ENCODE results near the gene RNF44. TPM values are rescaled to one million over a fixed set of nuclear protein-coding genes. Genes with fewer than 3 reads are reported as not detected.
A peak's percentile ranks its signal among the peaks of the same experiment; 100 is the strongest.

RNF44 gene
- total RNA-seq, 1 experiment from 2014 or later: 67.4 TPM

GRCh38 chr5:176534640-176535039 lies 2.6 kb downstream of the RNF44 start:
- H3K27me3 ChIP-seq (ENCODE audit: control insufficient read depth, insufficient read depth, low read length): no peaks in the 10 kb centered on the region
- DNase-seq: no peak
- H3K36me3 ChIP-seq (replicated peaks; ENCODE audit: control insufficient read depth, insufficient read depth, low read length): peaks cover 20% of the 10 kb centered on the region
- H3K4me3 ChIP-seq (ENCODE audit: insufficient read depth, low read depth, low read length): no peak overlapping the region

DNA sequence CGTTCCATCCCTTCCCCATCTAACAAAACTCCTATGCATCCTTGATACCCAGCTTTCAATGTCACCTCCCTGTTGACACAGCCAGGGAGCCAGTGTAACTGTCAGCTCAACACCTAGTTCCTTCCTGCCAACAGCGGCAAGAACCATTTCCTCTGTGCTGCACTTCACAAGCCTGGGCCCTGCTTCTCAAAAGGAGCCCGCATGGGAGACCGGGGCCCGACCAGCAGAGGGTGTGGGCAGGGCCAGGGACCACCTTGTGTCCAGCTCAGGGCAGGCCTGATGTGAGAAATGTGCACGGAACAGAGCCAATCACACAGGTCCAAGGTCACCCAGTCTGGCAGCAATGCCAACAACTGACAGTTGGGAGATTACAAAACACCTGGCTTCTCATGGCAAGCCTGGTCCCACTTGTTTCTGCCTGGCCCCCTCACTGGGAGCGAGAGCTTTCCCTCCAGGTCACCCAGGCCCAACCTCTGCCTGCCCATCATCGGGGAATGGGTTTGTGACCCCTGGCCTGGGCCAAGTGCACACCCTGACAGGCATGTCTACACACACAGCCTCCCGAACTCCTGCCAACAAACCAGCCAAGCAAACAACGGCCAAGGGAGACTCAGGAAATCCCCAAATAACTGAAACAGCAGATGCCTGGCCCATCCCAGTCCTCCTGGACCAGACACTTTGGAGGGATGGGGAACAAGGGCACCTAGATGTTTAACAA lies 3.1 kb downstream of the RNF44 start:
- peak; percentile 67 for DNase-seq
- Histone ChIP-seq H3K27me3 (ENCODE audit: control insufficient read depth, insufficient read depth, low read length) (no peaks in the 10 kb centered on the region), H3K36me3 (replicated peaks; ENCODE audit: control insufficient read depth, insufficient read depth, low read length) (peaks cover 25% of the 10 kb centered on the region), H3K4me3 (ENCODE audit: insufficient read depth, low read depth, low read length) (no peak overlapping the region)

- peak; percentile 51 for DNase-seq
- Histone ChIP-seq H3K27me3 (ENCODE audit: control insufficient read depth, insufficient read depth, low read length) (no peaks in the 10 kb centered on the region), H3K4me3 (ENCODE audit: insufficient read depth, low read depth, low read length) (no peak overlapping the region), H3K36me3 (replicated peaks; ENCODE audit: control insufficient read depth, insufficient read depth, low read length) (peaks cover 28% of the 10 kb centered on the region)
These were observed 3.8 kb downstream of the RNF44 start for GRCh38 chr5:176533390-176533789.

- H3K4me3 ChIP-seq (ENCODE audit: insufficient read depth, low read depth, low read length): no peak overlapping the region
- DNase-seq: peak; percentile 60
- H3K36me3 ChIP-seq (replicated peaks; ENCODE audit: control insufficient read depth, insufficient read depth, low read length): peaks cover 29% of the 10 kb centered on the region
- no peaks in the 10 kb centered on the region for H3K27me3 ChIP-seq (ENCODE audit: control insufficient read depth, insufficient read depth, low read length)
These were observed 4.4 kb downstream of the RNF44 start for GRCh38 chr5:176532795-176533194.

DNA sequence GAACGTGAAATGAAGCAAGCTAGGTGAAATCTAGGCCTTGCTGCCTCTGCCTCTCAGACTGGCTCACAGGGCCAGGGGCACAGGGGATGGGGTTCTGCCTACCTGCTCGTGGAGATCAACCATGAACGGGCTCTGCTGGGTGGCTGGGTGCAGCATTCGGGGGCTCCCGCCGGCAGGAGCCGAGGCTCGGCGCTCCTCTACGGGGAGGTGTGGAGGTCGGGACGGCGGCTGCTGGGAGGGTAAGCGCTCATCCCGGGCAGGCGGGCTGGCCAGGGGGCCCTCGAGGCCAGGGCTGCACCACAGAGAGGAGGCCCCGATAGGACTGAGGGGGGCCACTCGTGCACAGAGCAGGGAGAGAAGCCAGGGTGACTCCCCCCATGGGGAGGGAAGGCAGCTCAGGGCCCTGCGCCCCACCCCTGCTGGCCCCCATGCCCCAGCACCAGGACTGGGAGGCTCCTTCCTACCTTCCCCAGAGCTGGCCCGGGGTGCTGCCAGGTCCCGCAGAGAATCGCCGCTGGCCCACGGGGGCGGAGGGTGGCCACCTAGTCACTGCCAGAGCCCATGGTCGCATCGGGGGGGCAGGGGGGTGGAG lies 5.2 kb downstream of the RNF44 start:
- no peak overlapping the region for H3K4me3 ChIP-seq (ENCODE audit: insufficient read depth, low read depth, low read length)
- peak; percentile 58 for DNase-seq
- H3K36me3 ChIP-seq (replicated peaks; ENCODE audit: control insufficient read depth, insufficient read depth, low read length): peaks cover 29% of the 10 kb centered on the region
- H3K27me3 ChIP-seq (ENCODE audit: control insufficient read depth, insufficient read depth, low read length): no peaks in the 10 kb centered on the region

GRCh38 chr5:176530983-176531901 lies 6.0 kb downstream of the RNF44 start:
- DNase-seq: peak; percentile 56
- H3K4me3 ChIP-seq (ENCODE audit: insufficient read depth, low read depth, low read length): no peak overlapping the region
- no peaks in the 10 kb centered on the region for H3K27me3 ChIP-seq (ENCODE audit: control insufficient read depth, insufficient read depth, low read length)
- peaks cover 29% of the 10 kb centered on the region for H3K36me3 ChIP-seq (replicated peaks; ENCODE audit: control insufficient read depth, insufficient read depth, low read length)

GRCh38 chr5:176530393-176530982 lies 6.7 kb downstream of the RNF44 start:
- Histone ChIP-seq H3K27me3 (ENCODE audit: control insufficient read depth, insufficient read depth, low read length) (no peaks in the 10 kb centered on the region), H3K36me3 (replicated peaks; ENCODE audit: control insufficient read depth, insufficient read depth, low read length) (peaks cover 29% of the 10 kb centered on the region), H3K4me3 (ENCODE audit: insufficient read depth, low read depth, low read length) (no peak overlapping the region)
- peak; percentile 59 for DNase-seq

DNA sequence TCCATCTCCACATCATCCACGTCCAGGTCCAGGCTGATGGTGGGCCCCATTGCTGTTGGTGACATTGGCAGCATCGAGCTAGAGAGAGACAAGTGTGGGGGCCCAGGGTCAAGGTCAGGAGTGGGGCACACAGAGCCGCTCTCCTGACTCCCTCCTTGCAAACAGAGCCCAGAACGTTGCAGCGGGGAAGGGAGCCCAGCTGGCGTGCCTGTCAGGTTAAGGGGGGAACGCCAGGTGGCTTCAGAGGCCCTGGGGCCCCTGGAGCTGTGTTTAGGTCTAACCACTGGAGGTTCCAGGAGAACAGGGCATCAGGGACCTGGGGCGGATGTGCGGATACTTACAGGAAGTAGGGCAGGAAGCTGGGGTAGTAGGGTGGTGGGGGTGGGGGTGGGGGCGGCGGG lies 7.5 kb downstream of the RNF44 start:
- DNase-seq: peak; percentile 44
- H3K4me3 ChIP-seq (ENCODE audit: insufficient read depth, low read depth, low read length): no peak overlapping the region
- peaks cover 23% of the 10 kb centered on the region for H3K36me3 ChIP-seq (replicated peaks; ENCODE audit: control insufficient read depth, insufficient read depth, low read length)
- no peaks in the 10 kb centered on the region for H3K27me3 ChIP-seq (ENCODE audit: control insufficient read depth, insufficient read depth, low read length)

DNA sequence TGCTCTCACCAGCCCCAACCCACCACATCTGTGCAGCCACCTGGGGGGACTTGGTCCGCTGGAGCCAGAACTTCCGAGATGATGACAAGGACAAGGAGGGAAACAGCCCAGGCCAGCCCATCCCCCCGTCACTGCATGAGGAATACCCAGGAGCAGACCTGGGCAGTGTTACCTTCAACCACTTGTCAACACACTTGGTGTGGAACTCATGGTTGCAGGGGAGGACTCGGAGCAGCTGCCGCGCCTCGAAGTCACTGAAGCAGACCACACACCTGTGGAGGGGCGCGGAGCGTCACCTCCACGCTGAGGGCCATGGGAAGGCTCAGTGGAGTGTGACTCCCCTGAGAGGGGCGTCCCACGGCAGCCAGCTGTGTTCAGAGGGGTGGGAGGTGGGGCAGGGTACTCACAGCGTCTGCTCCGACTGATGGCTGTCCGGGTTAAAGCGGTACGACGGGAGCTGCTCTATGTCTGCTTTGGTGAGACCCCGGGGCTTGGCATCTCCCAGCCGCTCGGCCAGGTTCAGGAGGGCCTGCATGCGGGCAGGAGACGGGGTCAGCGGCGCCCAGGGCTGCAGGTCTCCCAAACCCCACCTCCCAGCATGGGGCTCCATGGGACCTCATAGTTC lies 8.0 kb downstream of the RNF44 start:
- Histone ChIP-seq H3K27me3 (ENCODE audit: control insufficient read depth, insufficient read depth, low read length) (no peaks in the 10 kb centered on the region), H3K4me3 (ENCODE audit: insufficient read depth, low read depth, low read length) (no peak overlapping the region), H3K36me3 (replicated peaks; ENCODE audit: control insufficient read depth, insufficient read depth, low read length) (peaks cover 21% of the 10 kb centered on the region)
- DNase-seq: peak; percentile 64

DNA sequence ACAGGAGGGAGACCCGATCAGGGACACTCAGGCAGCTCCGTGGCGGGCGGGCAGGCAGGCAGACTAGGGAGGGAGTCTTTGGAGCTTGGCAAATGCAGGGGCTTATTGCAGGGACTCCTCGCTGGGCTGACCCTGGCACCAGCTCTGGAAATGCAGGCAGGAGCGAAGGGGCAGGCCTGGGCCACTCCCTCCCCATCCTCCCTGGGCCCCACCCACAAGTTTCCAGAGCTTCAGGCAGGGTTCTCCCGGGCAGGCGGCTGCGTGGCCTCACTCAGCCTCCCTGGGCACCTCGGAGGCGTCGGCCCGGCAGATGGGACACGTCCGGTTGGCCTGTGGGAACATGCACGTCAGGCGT lies 8.5 kb downstream of the RNF44 start:
- H3K36me3 ChIP-seq (replicated peaks; ENCODE audit: control insufficient read depth, insufficient read depth, low read length): peaks cover 20% of the 10 kb centered on the region
- H3K4me3 ChIP-seq (ENCODE audit: insufficient read depth, low read depth, low read length): no peak overlapping the region
- no peak for DNase-seq
- no peaks in the 10 kb centered on the region for H3K27me3 ChIP-seq (ENCODE audit: control insufficient read depth, insufficient read depth, low read length)

GRCh38 chr5:176528301-176528700 lies 8.9 kb downstream of the RNF44 start:
- no peak overlapping the region for H3K4me3 ChIP-seq (ENCODE audit: insufficient read depth, low read depth, low read length)
- peak; percentile 54 for DNase-seq
- peaks cover 18% of the 10 kb centered on the region for H3K36me3 ChIP-seq (replicated peaks; ENCODE audit: control insufficient read depth, insufficient read depth, low read length)
- H3K27me3 ChIP-seq (ENCODE audit: control insufficient read depth, insufficient read depth, low read length): no peaks in the 10 kb centered on the region

DNA sequence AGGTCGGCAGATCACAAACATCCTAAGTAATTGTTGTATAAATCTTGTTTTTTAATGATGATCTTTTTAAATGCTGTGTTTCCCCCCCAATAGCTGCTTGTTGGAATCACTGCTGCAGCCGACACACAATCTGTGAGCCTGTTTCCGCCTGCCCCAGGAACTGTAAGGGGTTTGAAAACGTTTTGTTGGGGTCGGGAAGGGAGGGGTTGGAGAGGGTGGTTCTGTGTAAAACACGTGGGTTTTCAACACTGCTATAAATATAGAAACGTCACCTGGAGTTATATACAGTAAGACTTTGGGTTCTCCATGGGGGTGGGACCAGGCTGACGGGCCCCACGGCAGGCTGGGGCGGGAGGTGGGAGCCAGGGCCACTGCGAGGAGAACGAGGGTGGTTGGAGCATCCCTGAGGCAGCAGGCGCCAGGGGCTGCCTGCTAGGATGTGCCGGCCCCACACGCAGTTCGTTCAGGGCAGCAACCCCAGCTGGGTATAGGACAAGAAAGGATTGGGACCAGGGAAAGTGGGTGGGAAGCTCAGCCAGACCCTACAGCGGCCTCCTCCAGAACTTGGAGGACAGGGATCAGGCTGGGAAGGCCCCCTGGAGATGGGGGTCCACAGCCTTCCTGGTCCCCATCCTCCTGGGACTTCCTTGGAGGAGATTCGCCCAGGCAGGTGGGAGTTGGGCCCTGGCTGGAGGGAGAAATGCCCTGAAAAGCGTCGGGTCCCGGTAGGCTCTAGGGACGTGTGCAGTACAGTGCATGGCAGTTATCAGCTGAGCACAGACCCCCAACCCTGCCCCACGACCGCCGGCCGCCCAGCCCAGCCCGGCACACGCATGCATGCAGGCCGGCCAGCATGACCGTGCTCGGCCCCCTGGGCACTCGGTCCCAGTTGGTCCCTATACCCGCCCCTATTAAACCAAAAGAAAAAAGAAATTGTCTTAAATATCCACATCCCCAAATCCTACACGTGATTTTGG lies 9.7 kb downstream of the RNF44 start:
- H3K4me3 ChIP-seq (ENCODE audit: insufficient read depth, low read depth, low read length): no peak overlapping the region
- DNase-seq: peak; percentile 51
- H3K27me3 ChIP-seq (ENCODE audit: control insufficient read depth, insufficient read depth, low read length): no peaks in the 10 kb centered on the region
- H3K36me3 ChIP-seq (replicated peaks; ENCODE audit: control insufficient read depth, insufficient read depth, low read length): peaks cover 18% of the 10 kb centered on the region

DNA sequence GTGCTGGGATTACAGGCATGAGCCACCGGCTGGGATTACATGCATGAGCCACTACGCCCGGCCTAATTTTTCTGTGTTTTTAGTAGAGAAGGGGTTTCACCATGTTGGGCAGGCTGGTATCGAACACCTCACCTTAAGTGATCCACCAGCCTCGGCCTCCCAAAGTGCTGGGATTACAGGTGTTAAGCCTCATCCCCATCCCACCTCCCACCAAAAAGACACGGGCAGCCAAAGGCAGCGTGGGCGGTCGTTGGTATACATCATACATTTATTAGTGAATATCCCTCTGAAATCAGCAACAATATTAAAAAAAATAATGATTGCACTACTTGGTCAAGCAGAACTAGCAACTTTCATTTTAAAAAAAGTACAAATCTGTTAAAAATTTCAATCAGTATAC lies 10.7 kb downstream of the RNF44 start:
- H3K36me3 ChIP-seq (replicated peaks; ENCODE audit: control insufficient read depth, insufficient read depth, low read length): peaks cover 16% of the 10 kb centered on the region
- DNase-seq: no peak
- no peak overlapping the region for H3K4me3 ChIP-seq (ENCODE audit: insufficient read depth, low read depth, low read length)

More for the DNA sequence above, 10.7 kb downstream of the RNF44 start:
- H3K27me3 ChIP-seq (ENCODE audit: control insufficient read depth, insufficient read depth, low read length): no peaks in the 10 kb centered on the region
